TTC549 (cell line): ENCODE results near the gene SLC15A4.
"Not testable (repeated sequence)": the region's sequence is repeated elsewhere in the genome, so short reads cannot be mapped to it uniquely, and the experiment has no call there.

ENCODE experiments used
- FAIRE-seq: peaks from 2 replicates; lab custom pipeline; 2012; peaks lifted over from hg19 to GRCh38; lab: Jason Lieb, UNC

Gene SLC15A4

GRCh38 chr12:128823916-128824839 is at the start of gene SLC15A4:
Gene SLC15A4 (minus strand): TSS chr12:128823958. CDS start chr12:128823943, 15 bp downstream.
- FAIRE-seq = no peak

GRCh38 chr12:128872303-128872702 is 48.5 kb upstream of the SLC15A4 start:
- FAIRE-seq = no peak

GRCh38 chr12:128871516-128871892 is 47.7 kb upstream of the SLC15A4 start:
- no peak for FAIRE-seq

- FAIRE-seq = no peak
These were observed 43.7 kb upstream of the SLC15A4 start for GRCh38 chr12:128867466-128867865.

GRCh38 chr12:128864516-128865186 is 40.9 kb upstream of the SLC15A4 start:
- FAIRE-seq = no peak

- FAIRE-seq = no peak
These were observed 40.2 kb upstream of the SLC15A4 start for GRCh38 chr12:128863957-128864356.

GRCh38 chr12:128861226-128862016 is 37.7 kb upstream of the SLC15A4 start:
- FAIRE-seq = no peak

- FAIRE-seq = no peak
These were observed 35.6 kb upstream of the SLC15A4 start for GRCh38 chr12:128859311-128859710.

GRCh38 chr12:128857133-128857763 is 33.5 kb upstream of the SLC15A4 start:
- no peak for FAIRE-seq

GRCh38 chr12:128856791-128857078 is 33.0 kb upstream of the SLC15A4 start:
- FAIRE-seq = no peak

- FAIRE-seq = no peak
These were observed 32.5 kb upstream of the SLC15A4 start for GRCh38 chr12:128856035-128856790.

GRCh38 chr12:128853600-128854197 is 29.9 kb upstream of the SLC15A4 start:
- FAIRE-seq = no peak

GRCh38 chr12:128852885-128853599 is 29.3 kb upstream of the SLC15A4 start, which contains the start of gene GLT1D1:
Gene GLT1D1 (plus strand): TSS chr12:128853478. CDS start chr12:128853582, 104 bp downstream.
- FAIRE-seq = no peak

GRCh38 chr12:128852026-128852698 is 28.4 kb upstream of the SLC15A4 start:
- no peak for FAIRE-seq

GRCh38 chr12:128851429-128851828 is 27.7 kb upstream of the SLC15A4 start:
- not testable (repeated sequence) for FAIRE-seq

GRCh38 chr12:128850400-128850799 is 26.6 kb upstream of the SLC15A4 start:
- FAIRE-seq = no peak

GRCh38 chr12:128849806-128850205 is 26.0 kb upstream of the SLC15A4 start:
- not testable (repeated sequence) for FAIRE-seq

GRCh38 chr12:128848371-128848770 is 24.6 kb upstream of the SLC15A4 start:
- FAIRE-seq = no peak

GRCh38 chr12:128846671-128847070 is 22.9 kb upstream of the SLC15A4 start:
- FAIRE-seq = not testable (repeated sequence)
